Smooth muscle cell of bladder (primary cell): ENCODE measurements around the gene FIG4. TPM values are rescaled to one million over a fixed set of nuclear protein-coding genes. Genes with fewer than 3 reads are reported as not detected.

Experiments
- total RNA-seq: library from RNA; depleted of rRNA; stranded (reverse); fragments of >200 nt; gene quantifications from 2 replicates; pipeline ENCODE4 v1.2.3, GENCODE V29; 2014

The FIG4 gene
- 14.1 and 19.2 TPM in 2 replicates for total RNA-seq

GRCh38 chr6:109690737-109691621 is at the start of gene FIG4, which contains the start of gene AK9:
Gene FIG4, plus strand, starts transcription at chr6:109691296. Its CDS starts 140 bp downstream, at chr6:109691436.
Gene AK9, minus strand, starts transcription at chr6:109691202. Its CDS starts 15,457 bp downstream, at chr6:109675745.

Other genes starting within 250 kb of the FIG4 start
- gene MICAL1, start 235.5 kb upstream of the FIG4 start, total RNA-seq, result 33.6 and 36.6 TPM in 2 replicates
- 6.3 TPM in 2 replicates for gene ZBTB24, start 208.1 kb upstream of the FIG4 start, total RNA-seq
- gene AK9, start 94 bp upstream of the FIG4 start, total RNA-seq, result 1.6 and 3.1 TPM in 2 replicates